Stimulated activated naive CD8-positive, alpha-beta T cell treated with anti-CD3 and anti-CD28 coated beads, Interleukin-15, amount 100 ng/mL, for 72 hours (primary cell): ENCODE data around the gene MAPKAPK2.
"Not testable (repeated sequence)": the region's sequence is repeated elsewhere in the genome, so short reads cannot be mapped to it uniquely, and the experiment has no call there.

Experiments
- ATAC-seq: fragments of 150-1000 bp; cut with Tn5 transposase; 2 replicates; pipeline ENCODE4 v1.10.0; 2021; ENCODE audit warnings: mild to moderate bottlenecking, moderate library complexity
- DNase-seq, 2 donors: peaks; one replicate each; pipeline ENCODE4 v3.0.0; 2021 to 2022
- H3K27ac Mint-ChIP-seq, 2 donors: one replicate each; pipeline ENCODE4 v1.8.0; 2022; ENCODE audit warnings: mild to moderate bottlenecking in 2 of 2, mixed read lengths in 2 of 2, moderate library complexity in 2 of 2
- H3K27me3 Mint-ChIP-seq: one replicate; pipeline ENCODE4 v1.8.0; 2022; ENCODE audit warnings: mixed read lengths
- H3K4me1 Mint-ChIP-seq: one replicate; pipeline ENCODE4 v1.8.0; 2022; ENCODE audit warnings: mild to moderate bottlenecking, mixed read lengths
- H3K4me3 Mint-ChIP-seq, 2 donors: one replicate each; pipeline ENCODE4 v1.8.0; 2022; ENCODE audit warnings: mild to moderate bottlenecking in 2 of 2, mixed read lengths in 2 of 2, moderate library complexity in 1 of 2
- H3K9me3 Mint-ChIP-seq, 2 donors: one replicate each; pipeline ENCODE4 v1.8.0; 2022; ENCODE audit warnings: mixed read lengths in 2 of 2

Gene MAPKAPK2

GRCh38 chr1:206748348-206749030, 63.8 kb downstream of the MAPKAPK2 start:
- Mint-ChIP-seq H3K27me3 (peaks cover 8% of the 10 kb centered on the region), H3K27ac (no peak overlapping the region), H3K9me3 (peaks cover 0 to 9% of the 10 kb centered on the region in 2 donors), H3K4me1 (peaks cover 34% of the 10 kb centered on the region), H3K4me3 (no peak overlapping the region)
- ATAC-seq (no peak), DNase-seq (no peak)

- Mint-ChIP-seq H3K27me3 (peaks cover 8% of the 10 kb centered on the region), H3K4me1 (peaks cover 32% of the 10 kb centered on the region), H3K4me3 (no peak overlapping the region), H3K27ac (no peak overlapping the region), H3K9me3 (peaks cover 5 to 11% of the 10 kb centered on the region in 2 donors)
- DNase-seq = no peak
- ATAC-seq = no peak
These were observed 67.2 kb downstream of the MAPKAPK2 start for GRCh38 chr1:206751891-206752290.

- H3K4me3 Mint-ChIP-seq = no peak overlapping the region
- no peak for DNase-seq
- H3K4me1 Mint-ChIP-seq = peaks cover 32% of the 10 kb centered on the region
- peaks cover 5 to 6% of the 10 kb centered on the region in 2 donors for H3K9me3 Mint-ChIP-seq
- H3K27ac Mint-ChIP-seq = peak overlapping the region in 1 of 2 donors; percentile 60
- peaks cover 8% of the 10 kb centered on the region for H3K27me3 Mint-ChIP-seq
- no peak for ATAC-seq
These were observed 67.8 kb downstream of the MAPKAPK2 start for GRCh38 chr1:206752481-206752880.

GRCh38 chr1:206753141-206753540, 68.4 kb downstream of the MAPKAPK2 start:
- no peak for DNase-seq
- H3K9me3 Mint-ChIP-seq = peaks cover 5 to 6% of the 10 kb centered on the region in 2 donors
- no peak overlapping the region for H3K4me3 Mint-ChIP-seq
- H3K27me3 Mint-ChIP-seq = peaks cover 8% of the 10 kb centered on the region
- no peak for ATAC-seq
- peaks cover 29% of the 10 kb centered on the region for H3K4me1 Mint-ChIP-seq
- H3K27ac Mint-ChIP-seq = no peak overlapping the region

- no peak for DNase-seq
- Mint-ChIP-seq H3K27ac (no peak overlapping the region), H3K27me3 (peaks cover 8% of the 10 kb centered on the region), H3K4me1 (peaks cover 22% of the 10 kb centered on the region), H3K4me3 (no peak overlapping the region), H3K9me3 (peaks cover 5 to 6% of the 10 kb centered on the region in 2 donors)
- no peak for ATAC-seq
These were observed 69.3 kb downstream of the MAPKAPK2 start for GRCh38 chr1:206754011-206754410.

- no peaks in the 10 kb centered on the region for H3K27me3 Mint-ChIP-seq
- peak in 1 of 2 donors; percentile 44 for DNase-seq
These were observed 73.0 kb downstream of the MAPKAPK2 start for GRCh38 chr1:206757524-206758266.

GRCh38 chr1:206760590-206760989, 75.9 kb downstream of the MAPKAPK2 start:
- peaks cover 18% of the 10 kb centered on the region for H3K4me1 Mint-ChIP-seq
- DNase-seq (no peak), ATAC-seq (no peak)
- peaks cover 15% of the 10 kb centered on the region for H3K27me3 Mint-ChIP-seq
- H3K9me3 Mint-ChIP-seq = peaks cover 11 to 14% of the 10 kb centered on the region in 2 donors
- H3K27ac Mint-ChIP-seq = no peak overlapping the region
- no peak overlapping the region for H3K4me3 Mint-ChIP-seq

More at GRCh38 chr1:206757524-206758266, 73.0 kb downstream of the MAPKAPK2 start:
- ATAC-seq = peak; percentile 95
- Mint-ChIP-seq H3K27ac (no peak overlapping the region), H3K4me3 (no peak overlapping the region), H3K4me1 (peaks cover 20% of the 10 kb centered on the region), H3K9me3 (peaks cover 5 to 6% of the 10 kb centered on the region in 2 donors)

GRCh38 chr1:206761159-206761768, 76.6 kb downstream of the MAPKAPK2 start:
- Mint-ChIP-seq H3K4me3 (no peak overlapping the region), H3K9me3 (peaks cover 11 to 14% of the 10 kb centered on the region in 2 donors), H3K4me1 (peaks cover 21% of the 10 kb centered on the region), H3K27ac (no peak overlapping the region), H3K27me3 (peaks cover 15% of the 10 kb centered on the region)
- ATAC-seq (no peak), DNase-seq (no peak)

- peaks cover 11 to 14% of the 10 kb centered on the region in 2 donors for H3K9me3 Mint-ChIP-seq
- not testable (repeated sequence) for H3K27ac Mint-ChIP-seq, DNase-seq, ATAC-seq, H3K4me3 Mint-ChIP-seq
- H3K4me1 Mint-ChIP-seq = peaks cover 30% of the 10 kb centered on the region
- peaks cover 15% of the 10 kb centered on the region for H3K27me3 Mint-ChIP-seq
These were observed 78.1 kb downstream of the MAPKAPK2 start for GRCh38 chr1:206762741-206763364.

- H3K27me3 Mint-ChIP-seq = peaks cover 20% of the 10 kb centered on the region
- DNase-seq, ATAC-seq, H3K4me3 Mint-ChIP-seq, H3K27ac Mint-ChIP-seq: not testable (repeated sequence)
- H3K4me1 Mint-ChIP-seq = peaks cover 59% of the 10 kb centered on the region
- peaks cover 11 to 14% of the 10 kb centered on the region in 2 donors for H3K9me3 Mint-ChIP-seq
These were observed 81.1 kb downstream of the MAPKAPK2 start for GRCh38 chr1:206765771-206766170.

GRCh38 chr1:206766251-206766856, 81.6 kb downstream of the MAPKAPK2 start:
- peak; percentile 60 to 79 for DNase-seq
- peak overlapping the region; percentile 28 to 67 for H3K4me3 Mint-ChIP-seq
- peaks cover 11 to 14% of the 10 kb centered on the region in 2 donors for H3K9me3 Mint-ChIP-seq
- peaks cover 26% of the 10 kb centered on the region for H3K27me3 Mint-ChIP-seq
- peak overlapping the region in 1 of 2 donors; percentile 37 for H3K27ac Mint-ChIP-seq
- ATAC-seq = peak; percentile 82
- H3K4me1 Mint-ChIP-seq = peaks cover 65% of the 10 kb centered on the region

GRCh38 chr1:206768472-206769303, 84.0 kb downstream of the MAPKAPK2 start:
- Mint-ChIP-seq H3K27me3 (peaks cover 41% of the 10 kb centered on the region), H3K4me3 (peak overlapping the region; percentile 40 to 54), H3K4me1 (peaks cover 80% of the 10 kb centered on the region), H3K9me3 (peaks cover 8% of the 10 kb centered on the region in 2 donors), H3K27ac (no peak overlapping the region)
- ATAC-seq (no peak), DNase-seq (no peak)

- H3K9me3 Mint-ChIP-seq = peaks cover 2% of the 10 kb centered on the region in 2 donors
- H3K4me3 Mint-ChIP-seq = peak overlapping the region; percentile 40 to 54
- H3K27me3 Mint-ChIP-seq = peaks cover 44% of the 10 kb centered on the region
- no peak overlapping the region for H3K27ac Mint-ChIP-seq
- DNase-seq = peak; percentile 78 to 86
- peak; percentile 93 for ATAC-seq
- peaks cover 86% of the 10 kb centered on the region for H3K4me1 Mint-ChIP-seq
These were observed 84.6 kb downstream of the MAPKAPK2 start for GRCh38 chr1:206769304-206769731.
